Non-pigmented ciliary epithelial cell (primary cell): Measurements from ENCODE around the gene VILL.

ENCODE experiments used
- DNase-seq: peaks from one replicate; pipeline ENCODE4 v3.0.0-alpha.2; 2010; ENCODE audit warnings: low read depth

The VILL gene

GRCh38 chr3:38000965-38001455 is 10.4 kb downstream of the VILL start:
- DNase-seq, result no peak

GRCh38 chr3:38001456-38002081 is 11.0 kb downstream of the VILL start:
- no peak for DNase-seq

DNA sequence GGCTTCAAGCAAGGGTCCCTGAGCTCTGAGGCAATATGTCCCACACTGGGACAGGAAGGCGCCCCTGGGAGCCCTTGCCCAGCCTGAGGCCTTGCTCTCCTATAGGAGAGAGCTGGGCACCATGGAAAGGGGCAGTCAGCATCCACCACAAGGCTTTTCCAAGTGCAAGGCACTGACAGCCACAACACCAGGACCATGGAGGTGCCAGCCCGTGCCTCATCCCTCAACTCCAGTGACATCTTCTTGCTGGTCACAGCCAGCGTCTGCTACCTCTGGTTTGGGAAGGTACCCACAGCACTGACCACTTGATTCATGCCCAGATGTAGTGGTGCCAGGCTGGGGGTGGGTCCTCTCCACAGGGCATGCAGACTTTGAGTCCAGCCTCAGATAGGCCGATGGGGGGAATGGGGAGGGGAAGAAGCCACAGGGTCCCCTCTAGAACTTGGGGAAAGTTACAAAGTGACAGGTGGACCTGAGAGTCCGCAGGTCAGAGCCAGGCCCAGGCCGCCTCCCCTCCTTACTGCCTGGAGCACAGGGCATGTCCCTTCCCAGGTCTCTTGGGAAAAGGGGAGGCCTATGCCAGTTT is 11.8 kb downstream of the VILL start:
- DNase-seq, result no peak

DNA sequence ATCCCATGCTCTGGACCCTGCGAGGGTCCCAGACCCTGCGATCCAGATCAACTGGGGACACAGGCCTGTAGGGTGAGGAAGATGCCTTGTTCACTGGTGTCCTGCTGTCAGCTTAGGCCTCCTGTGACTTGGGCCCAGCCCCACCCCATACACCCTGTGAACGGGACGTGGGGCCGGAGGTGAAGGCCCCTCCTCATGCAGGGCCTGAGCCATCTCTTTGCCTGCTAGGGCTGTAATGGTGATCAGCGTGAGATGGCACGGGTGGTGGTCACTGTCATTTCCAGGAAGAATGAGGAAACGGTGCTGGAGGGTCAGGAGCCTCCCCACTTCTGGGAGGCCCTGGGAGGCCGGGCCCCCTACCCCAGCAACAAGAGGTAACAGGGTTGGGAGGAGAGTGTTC is 12.4 kb downstream of the VILL start:
- no peak for DNase-seq

GRCh38 chr3:38003371-38003816 is 12.8 kb downstream of the VILL start:
- no peak for DNase-seq

- DNase-seq, result no peak
Measured at GRCh38 chr3:38003817-38004414, 13.3 kb downstream of the VILL start.

DNA sequence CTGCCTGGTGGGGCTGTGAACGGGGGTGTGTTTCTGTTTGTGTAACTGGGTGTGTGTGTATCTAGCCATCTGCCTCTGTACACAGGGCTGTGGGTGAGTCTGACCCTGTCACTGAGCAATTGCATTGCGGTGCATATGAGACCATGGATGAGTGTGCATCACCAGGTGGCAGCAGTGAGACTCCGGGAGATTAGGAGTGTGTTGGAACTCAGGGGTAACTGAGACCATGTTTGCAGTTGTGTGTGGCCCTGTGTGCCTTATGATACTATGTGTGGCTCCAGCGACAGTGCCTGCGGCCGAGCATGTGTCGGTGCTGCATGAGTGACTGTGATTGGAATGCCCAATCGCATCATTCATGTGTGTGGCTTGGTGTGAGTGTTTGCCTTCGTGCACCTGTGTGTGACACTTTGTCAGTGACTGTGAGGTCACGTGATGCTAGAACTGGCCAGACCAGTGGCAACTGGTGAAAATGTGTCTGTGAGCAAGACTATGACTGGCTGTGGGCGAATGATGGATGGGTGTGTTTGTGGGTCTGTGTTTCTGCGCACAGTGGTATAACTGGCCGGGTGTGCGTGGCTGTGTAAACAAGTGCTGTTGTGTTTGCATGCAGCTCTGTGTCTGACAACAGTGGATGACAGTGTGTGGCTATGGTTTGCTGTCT is 14.0 kb downstream of the VILL start:
- DNase-seq, result no peak

DNA sequence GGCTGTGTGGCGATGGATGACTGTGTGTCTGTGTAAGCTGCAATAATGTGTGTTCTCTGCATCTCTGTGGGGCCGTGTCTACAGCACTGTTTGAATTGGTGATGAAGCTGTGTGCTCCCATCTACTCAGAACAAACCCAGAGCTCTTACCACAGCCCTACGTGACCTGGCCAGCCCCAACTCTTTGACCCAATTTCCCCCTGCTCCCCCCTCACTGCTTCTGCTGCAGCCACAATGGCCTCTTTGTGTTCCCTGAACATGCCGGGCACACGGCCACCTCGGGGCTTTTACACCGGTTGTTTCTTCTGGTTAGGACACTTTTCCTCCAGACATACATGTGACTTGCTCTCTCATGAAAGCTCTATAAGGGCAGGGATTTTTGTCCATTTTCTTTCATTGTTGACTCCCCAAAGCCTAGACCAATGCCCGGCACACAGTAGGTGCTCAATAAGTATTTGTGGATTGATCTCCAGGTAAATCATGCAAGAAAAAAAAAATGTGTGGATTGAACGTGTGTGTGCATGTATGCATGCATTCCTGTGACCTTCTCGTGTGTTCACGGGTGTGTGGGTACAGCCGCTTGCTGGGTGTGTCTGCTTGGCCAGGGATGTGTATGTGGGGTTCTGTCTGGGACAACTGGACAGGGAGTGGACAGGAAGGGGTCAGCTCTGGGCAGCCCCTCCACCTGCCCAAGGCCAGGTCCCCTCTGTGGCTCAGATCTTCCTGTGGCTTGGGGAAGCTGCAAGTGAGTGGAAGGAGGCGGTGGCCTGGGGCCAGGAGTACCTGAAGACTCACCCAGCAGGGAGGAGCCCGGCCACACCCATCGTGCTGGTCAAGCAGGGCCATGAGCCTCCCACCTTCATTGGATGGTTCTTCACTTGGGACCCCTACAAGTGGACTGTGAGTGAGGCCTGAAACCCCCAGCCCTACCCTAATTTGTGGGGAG is 14.8 kb downstream of the VILL start:
- DNase-seq, result no peak

GRCh38 chr3:38006031-38006430 is 15.4 kb downstream of the VILL start:
- DNase-seq, result no peak

DNA sequence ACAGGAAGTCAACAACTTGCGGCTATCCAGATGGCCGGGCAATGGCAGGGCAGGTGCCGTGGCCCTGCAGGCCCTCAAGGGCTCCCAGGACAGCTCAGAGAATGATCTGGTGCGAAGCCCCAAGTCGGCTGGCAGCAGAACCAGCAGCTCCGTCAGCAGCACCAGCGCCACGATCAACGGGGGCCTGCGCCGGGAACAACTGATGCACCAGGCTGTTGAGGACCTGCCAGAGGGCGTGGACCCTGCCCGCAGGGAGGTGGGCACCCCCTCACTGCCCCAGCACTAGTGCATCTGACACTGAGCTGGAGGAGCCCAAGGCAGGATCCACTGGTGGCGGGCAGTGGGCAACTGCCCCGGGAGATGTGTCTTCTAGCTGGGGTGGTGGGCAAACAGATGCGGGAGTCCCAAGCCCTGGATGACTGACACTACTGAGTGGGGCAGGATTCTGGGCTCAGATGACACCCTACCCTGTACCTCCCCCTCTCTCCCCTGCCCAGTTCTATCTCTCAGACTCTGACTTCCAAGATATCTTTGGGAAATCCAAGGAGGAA is 15.9 kb downstream of the VILL start:
- no peak for DNase-seq

DNA sequence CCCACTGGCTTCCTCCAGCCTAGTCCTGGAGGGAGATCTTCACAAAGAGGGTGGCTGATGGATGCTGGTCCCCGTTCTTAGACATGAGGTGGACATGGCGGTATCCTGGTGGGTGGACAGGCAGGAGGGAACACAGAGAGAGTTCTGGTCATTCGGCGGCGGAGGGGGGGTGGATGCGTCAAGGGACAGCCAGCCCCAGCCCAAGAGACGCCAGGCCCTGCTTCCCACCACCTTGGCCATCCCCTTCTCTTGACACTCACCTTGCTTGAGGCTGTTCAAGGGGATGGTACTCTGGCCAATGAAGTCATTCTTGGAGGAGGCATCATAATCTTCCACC is 17.1 kb downstream of the VILL start:
- no peak for DNase-seq

DNA sequence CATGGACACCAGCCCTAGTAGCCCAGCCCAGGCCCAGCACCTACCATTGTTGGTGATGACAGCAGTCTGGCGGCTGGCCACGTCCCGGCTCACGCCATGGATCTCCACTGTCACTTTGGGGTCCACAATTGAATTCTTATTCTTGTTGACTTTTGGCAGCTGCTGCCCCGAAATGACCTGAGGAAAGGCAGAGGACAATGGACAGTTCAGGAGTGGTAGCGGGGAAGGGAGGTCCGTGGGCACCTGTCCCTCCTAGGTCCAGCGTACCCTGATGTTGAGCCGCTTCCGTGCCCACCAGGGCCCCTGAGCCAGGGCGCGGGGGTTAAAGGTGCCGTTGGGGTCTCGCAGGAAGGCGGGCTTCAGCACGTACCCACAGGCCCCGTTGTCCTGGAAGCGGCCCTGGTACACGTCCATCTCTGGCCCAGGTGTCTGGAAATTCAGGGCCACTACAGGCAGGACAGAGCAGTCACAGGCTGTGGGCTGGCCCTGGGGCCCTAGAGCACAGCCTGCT is 17.7 kb downstream of the VILL start:
- no peak for DNase-seq

- no peak for DNase-seq
Measured at GRCh38 chr3:38008971-38009580, 18.5 kb downstream of the VILL start.

GRCh38 chr3:38009807-38010591 is 19.4 kb downstream of the VILL start:
- no peak for DNase-seq

- no peak for DNase-seq
Measured at GRCh38 chr3:38011111-38011510, 20.5 kb downstream of the VILL start.

- DNase-seq, result no peak
Measured at GRCh38 chr3:38015485-38015884, 24.9 kb downstream of the VILL start.

- no peak for DNase-seq
Measured at GRCh38 chr3:38015984-38016383, 25.4 kb downstream of the VILL start.

GRCh38 chr3:38016410-38016809 is 25.8 kb downstream of the VILL start:
- no peak for DNase-seq

GRCh38 chr3:38016847-38017444 is 26.4 kb downstream of the VILL start:
- DNase-seq, result no peak
